Panc1 (cell line): Measurements from ENCODE around the gene CDH23. TPM values are rescaled to one million over a fixed set of nuclear protein-coding genes. Genes with fewer than 3 reads are reported as not detected.

Experiments
- ATAC-seq: fragments of 200-7000 bp; cut with Tn5 transposase; 2 replicates; pipeline ENCODE4 v1.9.1; 2020; ENCODE audit warnings: mild to moderate bottlenecking, moderate library complexity
- BruUV-seq: library from RNA; stranded (reverse); fragments of 400-500 nt; replicated peaks from 2 replicates; lab custom pipeline; 2021; lab: Mats Ljungman, UMichigan
- CTCF ChIA-PET: fragments of 300-600 bp; sonication (Branson Sonifier 250); formaldehyde crosslinking; loops from one replicate; lab custom pipeline; 2022; ENCODE audit warnings: antibody characterized with exemption; lab: Charles Lee
- POLR2A ChIA-PET: fragments of 300-600 bp; sonication (Branson Sonifier 250); formaldehyde crosslinking; loops from one replicate; lab custom pipeline; 2022; ENCODE audit warnings: antibody characterized with exemption; lab: Charles Lee
- DNase-seq: peaks from one replicate; pipeline ENCODE4 v3.0.0-alpha.2; 2010; ENCODE audit warnings: low read depth, low spot score
- H3K27ac ChIP-seq: 2 replicates; pipeline ENCODE4 v1.5.1; 2011; ENCODE audit warnings: mild to moderate bottlenecking, low read length, inconsistent platforms
- H3K27me3 ChIP-seq: fragments of 200-500 bp; sonication (Bioruptor generic); 2 replicates; pipeline ENCODE4 v1.6.0; 2014; ENCODE audit warnings: low read length, inconsistent platforms; ENCODE audit not compliant: control insufficient read depth, insufficient read depth
- H3K36me3 ChIP-seq: fragments of 200-500 bp; sonication (Bioruptor generic); 2 replicates; pipeline ENCODE4 v1.5.1; 2014; ENCODE audit warnings: inconsistent platforms, mild to moderate bottlenecking, low read length, moderate library complexity; ENCODE audit not compliant: control insufficient read depth, insufficient read depth
- H3K4me1 ChIP-seq: 2 replicates; pipeline ENCODE4 v1.5.1; 2011; ENCODE audit warnings: inconsistent platforms, mild to moderate bottlenecking, low read length, moderate library complexity; ENCODE audit not compliant: control insufficient read depth, insufficient read depth
- H3K4me3 ChIP-seq, 2 experiments: 2 replicates each; pipeline ENCODE4 v1.5.1; 2011 to 2012; ENCODE audit warnings: low read depth in 2 of 2, low read length in 2 of 2, mild to moderate bottlenecking in 2 of 2, inconsistent platforms in 1 of 2, moderate library complexity in 1 of 2
- H3K9me3 ChIP-seq: fragments of 200-500 bp; sonication (Bioruptor generic); 2 replicates; pipeline ENCODE4 v1.5.1; 2014; ENCODE audit warnings: low read depth, mild to moderate bottlenecking, inconsistent platforms, low read length, moderate library complexity; ENCODE audit not compliant: control insufficient read depth, insufficient read depth
- CTCF ChIP-seq: fragments of 450-650 bp; IDR thresholded peaks from 2 replicates; pipeline ENCODE4 v1.5.1; 2017; ENCODE audit warnings: mild to moderate bottlenecking
- POLR2AphosphoS5 ChIP-seq: IDR thresholded peaks from 2 replicates; pipeline ENCODE4 v1.6.1; 2012; ENCODE audit warnings: mild to moderate bottlenecking, low read depth, low read length, moderate library complexity
- SIN3A ChIP-seq: IDR thresholded peaks from 2 replicates; pipeline ENCODE4 v1.6.1; 2012; ENCODE audit warnings: low read depth, mild to moderate bottlenecking, low read length, moderate library complexity, borderline replicate concordance; ENCODE audit not compliant: insufficient read depth
- TCF7L2 ChIP-seq: IDR thresholded peaks from 2 replicates; pipeline ENCODE4 v1.6.1; 2011; ENCODE audit warnings: mild to moderate bottlenecking, low read depth, low read length, inconsistent platforms
- in situ Hi-C: cut with HindIII; loops from 2 replicates; pipeline ENCODE4 v1.10.0; 2016; ENCODE audit warnings: low sequenced_read_pairs, low pct_unique_long_range_greater_than_20kb
- intact Hi-C: fragments of 100-400 bp; cut with micrococcal nuclease; formaldehyde crosslinking; loops from one replicate; pipeline ENCODE4 v1.10.0; 2022; ENCODE audit not compliant: unreplicated experiment
- total RNA-seq: library from RNA; stranded (reverse); gene quantifications from one replicate; pipeline ENCODE4 v1.2.1, GENCODE V29; 2021; ENCODE audit not compliant: unreplicated experiment
- TF ChIP-seq, protein P1 (sequence below), 2 experiments: IDR thresholded peaks; 2 replicates each; pipeline ENCODE4 v1.6.1; 2011 to 2012; ENCODE audit warnings: low read depth in 2 of 2, control low read depth in 1 of 2, low read length in 1 of 2, mild to moderate bottlenecking in 1 of 2, moderate library complexity in 1 of 2; ENCODE audit not compliant: insufficient read depth in 1 of 2

CDH23 gene
- total RNA-seq, 1 experiment from 2014 or later: 2.7 TPM

- Histone ChIP-seq H3K4me1 (peaks cover 53% of the 10 kb centered on the region), H3K9me3 (no peaks in the 10 kb centered on the region), H3K4me3 (peak overlapping the region; percentile 78 to 86), H3K27me3 (no peaks in the 10 kb centered on the region), H3K27ac (peak overlapping the region; percentile 96), H3K36me3 (no peaks in the 10 kb centered on the region; the same call in 1 of the 2 replicates)
- BruUV-seq: no TSS peak
- no peak for ATAC-seq
- in situ Hi-C loops (no loop called here), intact Hi-C loops (no loop called here)
- DNase-seq: no peak
- ChIA-PET CTCF (interaction anchor here (0.7 to 2.4 kb wide), 2 partner anchors 11 to 47 kb away, joined by 4 to 11 read pairs; no protein-coding TSS in a partner anchor), POLR2A (interaction anchor here (0.6 to 3.5 kb wide), 7 partner anchors 10 to 338 kb away, joined by 3 to 33 read pairs (median 3); no protein-coding TSS in a partner anchor)
- TF ChIP-seq SIN3A (no peak; the same call in 1 of the 2 replicates), TCF7L2 (no peak), CTCF (no peak), POLR2AphosphoS5 (peak; percentile 49)
- TF ChIP-seq, protein P1, sequence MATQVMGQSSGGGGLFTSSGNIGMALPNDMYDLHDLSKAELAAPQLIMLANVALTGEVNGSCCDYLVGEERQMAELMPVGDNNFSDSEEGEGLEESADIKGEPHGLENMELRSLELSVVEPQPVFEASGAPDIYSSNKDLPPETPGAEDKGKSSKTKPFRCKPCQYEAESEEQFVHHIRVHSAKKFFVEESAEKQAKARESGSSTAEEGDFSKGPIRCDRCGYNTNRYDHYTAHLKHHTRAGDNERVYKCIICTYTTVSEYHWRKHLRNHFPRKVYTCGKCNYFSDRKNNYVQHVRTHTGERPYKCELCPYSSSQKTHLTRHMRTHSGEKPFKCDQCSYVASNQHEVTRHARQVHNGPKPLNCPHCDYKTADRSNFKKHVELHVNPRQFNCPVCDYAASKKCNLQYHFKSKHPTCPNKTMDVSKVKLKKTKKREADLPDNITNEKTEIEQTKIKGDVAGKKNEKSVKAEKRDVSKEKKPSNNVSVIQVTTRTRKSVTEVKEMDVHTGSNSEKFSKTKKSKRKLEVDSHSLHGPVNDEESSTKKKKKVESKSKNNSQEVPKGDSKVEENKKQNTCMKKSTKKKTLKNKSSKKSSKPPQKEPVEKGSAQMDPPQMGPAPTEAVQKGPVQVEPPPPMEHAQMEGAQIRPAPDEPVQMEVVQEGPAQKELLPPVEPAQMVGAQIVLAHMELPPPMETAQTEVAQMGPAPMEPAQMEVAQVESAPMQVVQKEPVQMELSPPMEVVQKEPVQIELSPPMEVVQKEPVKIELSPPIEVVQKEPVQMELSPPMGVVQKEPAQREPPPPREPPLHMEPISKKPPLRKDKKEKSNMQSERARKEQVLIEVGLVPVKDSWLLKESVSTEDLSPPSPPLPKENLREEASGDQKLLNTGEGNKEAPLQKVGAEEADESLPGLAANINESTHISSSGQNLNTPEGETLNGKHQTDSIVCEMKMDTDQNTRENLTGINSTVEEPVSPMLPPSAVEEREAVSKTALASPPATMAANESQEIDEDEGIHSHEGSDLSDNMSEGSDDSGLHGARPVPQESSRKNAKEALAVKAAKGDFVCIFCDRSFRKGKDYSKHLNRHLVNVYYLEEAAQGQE (IDR thresholded peaks at IDR 0.05; ENCODE audit: insufficient read depth in 1 of 2, low read depth in 2 of 2, low read length in 1 of 2): 0 out of 4 replicates have a peak, but pooled peaks of 1 of the 2 experiments have one; percentile 23
Observed at GRCh38 chr10:71849461-71849908, 452.8 kb downstream of the CDH23 start.

GRCh38 chr10:71850021-71850742 is 453.5 kb downstream of the CDH23 start:
- TF ChIP-seq POLR2AphosphoS5 (no peak), TCF7L2 (no peak; the same call in 1 of the 2 replicates), CTCF (no peak), SIN3A (no peak)
- TF ChIP-seq, protein P1 (IDR thresholded peaks at IDR 0.05; ENCODE audit: insufficient read depth in 1 of 2, low read depth in 2 of 2, low read length in 1 of 2): no peak
- CTCF ChIA-PET: interaction anchor here (0.7 to 2.4 kb wide), 2 partner anchors 12 to 46 kb away, joined by 4 to 11 read pairs; no protein-coding TSS in a partner anchor
- DNase-seq (no peak), ATAC-seq (no peak; the same call in 1 of the 2 replicates)
- TSS peak; percentile 76 for BruUV-seq
- Histone ChIP-seq H3K4me1 (peaks cover 46% of the 10 kb centered on the region), H3K36me3 (no peaks in the 10 kb centered on the region; the same call in 1 of the 2 replicates), H3K27ac (peak overlapping the region; percentile 96), H3K9me3 (no peaks in the 10 kb centered on the region), H3K27me3 (no peaks in the 10 kb centered on the region), H3K4me3 (peak overlapping the region; percentile 78 to 86)
- in situ Hi-C loops (no loop called here), intact Hi-C loops (no loop called here)
- POLR2A ChIA-PET: interaction anchor here (0.6 to 3.5 kb wide), 7 partner anchors 11 to 465 kb away, joined by 3 to 33 read pairs (median 4); no protein-coding TSS in a partner anchor
